K562 (cell line): ENCODE measurements around the gene ASMTL.

Experiments used
- CEBPG ChIP-seq, 3 experiments: fragments of 200-800 bp in 1 of 3; sonication (Bioruptor generic) in 1 of 3; sonication (generic) in 1 of 3; formaldehyde crosslinking in 1 of 3; IDR thresholded peaks in 2 of 3; conservative IDR thresholded peaks in 1 of 3; 2 replicates each; pipeline versions ENCODE4 v1.6.1 to v1.8.0; 2016 to 2022; ENCODE audit warnings: missing compliant biosample characterization in 2 of 3, missing genetic modification characterization in 2 of 3, mild to moderate bottlenecking in 1 of 3, missing genetic modification reagents in 1 of 3
- ELF1 ChIP-seq: fragments of 200-800 bp; sonication (Bioruptor generic); IDR thresholded peaks from 2 replicates; pipeline ENCODE4 v1.6.1; 2016; ENCODE audit warnings: missing genetic modification characterization, missing compliant biosample characterization
- FOXK2 ChIP-seq, 2 experiments: fragments of 450-650 bp; IDR thresholded peaks in 1 of 2; conservative IDR thresholded peaks in 1 of 2; 2 replicates each; pipeline ENCODE4 v1.6.1; 2016; ENCODE audit warnings: low read depth in 2 of 2, mild to moderate bottlenecking in 1 of 2
- KDM5B ChIP-seq: fragments of 200-600 bp; sonication (generic); IDR thresholded peaks from 2 replicates; pipeline ENCODE4 v1.6.1; 2012; ENCODE audit warnings: low read depth, mild to moderate bottlenecking, moderate library complexity, low read length, control low read depth, inconsistent platforms; ENCODE audit not compliant: insufficient replicate concordance
- TF ChIP-seq, protein P1 (sequence below), 3 experiments: IDR thresholded peaks in 2 of 3; conservative IDR thresholded peaks in 1 of 3; 2 replicates each; pipeline ENCODE4 v1.5.1; 2011 to 2012; ENCODE audit warnings: low read length in 3 of 3, mild to moderate bottlenecking in 3 of 3, control low read depth in 2 of 3, improper control_type of control experiment in 1 of 3, inconsistent platforms in 1 of 3, low read depth in 1 of 3, mixed read lengths in 1 of 3, moderate library complexity in 1 of 3; ENCODE audit not compliant: insufficient read depth in 2 of 3

GRCh38 chrX:1493412-1493811 lies 40.7 kb upstream of the ASMTL start:
- TF ChIP-seq, protein P1, sequence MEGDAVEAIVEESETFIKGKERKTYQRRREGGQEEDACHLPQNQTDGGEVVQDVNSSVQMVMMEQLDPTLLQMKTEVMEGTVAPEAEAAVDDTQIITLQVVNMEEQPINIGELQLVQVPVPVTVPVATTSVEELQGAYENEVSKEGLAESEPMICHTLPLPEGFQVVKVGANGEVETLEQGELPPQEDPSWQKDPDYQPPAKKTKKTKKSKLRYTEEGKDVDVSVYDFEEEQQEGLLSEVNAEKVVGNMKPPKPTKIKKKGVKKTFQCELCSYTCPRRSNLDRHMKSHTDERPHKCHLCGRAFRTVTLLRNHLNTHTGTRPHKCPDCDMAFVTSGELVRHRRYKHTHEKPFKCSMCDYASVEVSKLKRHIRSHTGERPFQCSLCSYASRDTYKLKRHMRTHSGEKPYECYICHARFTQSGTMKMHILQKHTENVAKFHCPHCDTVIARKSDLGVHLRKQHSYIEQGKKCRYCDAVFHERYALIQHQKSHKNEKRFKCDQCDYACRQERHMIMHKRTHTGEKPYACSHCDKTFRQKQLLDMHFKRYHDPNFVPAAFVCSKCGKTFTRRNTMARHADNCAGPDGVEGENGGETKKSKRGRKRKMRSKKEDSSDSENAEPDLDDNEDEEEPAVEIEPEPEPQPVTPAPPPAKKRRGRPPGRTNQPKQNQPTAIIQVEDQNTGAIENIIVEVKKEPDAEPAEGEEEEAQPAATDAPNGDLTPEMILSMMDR (IDR thresholded peaks at IDR 0.05 in 2 of 3, conservative IDR thresholded peaks at IDR 0.05 in 1 of 3; ENCODE audit: insufficient read depth in 2 of 3, low read depth in 1 of 3, low read length in 3 of 3): no peak
- TF ChIP-seq KDM5B (no peak), CEBPG (CRISPR knock-in tag; IDR thresholded peaks at IDR 0.05) (no peak), CEBPG (tag; conservative IDR thresholded peaks at IDR 0.05 in 1 of 2, IDR thresholded peaks at IDR 0.05 in 1 of 2) (no peak), FOXK2 (conservative IDR thresholded peaks at IDR 0.05 in 1 of 2, IDR thresholded peaks at IDR 0.05 in 1 of 2; ENCODE audit: low read depth in 2 of 2) (no peak), ELF1 (no peak)
